ENCODE measurements around the gene ATP7B.

The ATP7B gene

DNA sequence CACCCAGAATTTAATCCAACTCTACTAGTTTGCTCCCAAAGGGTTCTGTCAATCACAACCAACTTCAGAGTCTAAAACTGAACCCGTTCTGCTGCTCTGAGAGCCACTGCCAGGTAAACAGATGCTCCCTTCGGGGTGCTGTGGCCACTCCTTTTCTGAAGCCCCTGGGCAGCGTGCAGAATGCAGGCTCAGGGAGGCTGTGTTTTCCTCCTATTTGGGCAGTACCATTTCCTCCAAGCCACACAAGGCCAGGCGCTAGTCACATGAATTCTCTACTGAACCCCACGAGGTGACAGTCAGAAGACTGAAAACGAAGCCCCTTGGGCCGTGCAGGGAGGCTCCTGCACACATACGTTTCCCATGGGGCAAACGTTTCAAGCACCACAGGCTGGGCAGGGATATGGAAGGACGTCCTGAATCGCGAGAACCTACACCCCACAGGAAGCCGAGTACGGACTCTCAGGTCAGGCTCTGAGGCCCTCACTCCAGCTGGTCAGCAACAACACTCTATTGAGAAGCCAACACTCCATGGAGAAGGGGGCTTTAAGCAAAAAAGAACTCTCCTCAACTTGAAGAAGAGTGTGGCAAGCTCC, 77.7 kb downstream of the ATP7B start:
- Histone ChIP-seq H3K79me2 (ENCODE audit: insufficient read depth, low read length) (no peaks in the 10 kb centered on the region), H3K9ac (ENCODE audit: low read depth, low read length) (no peak overlapping the region), H3K27ac (ENCODE audit: low read length) (no peak overlapping the region), H3K9me3 (ENCODE audit: insufficient read depth, low read length, severe bottlenecking) (no peaks in the 10 kb centered on the region), H3K4me3 (ENCODE audit: low read depth in 1 of 2, low read length in 2 of 2) (no peak overlapping the region), H3K4me2 (ENCODE audit: insufficient read depth, low read length) (no peak overlapping the region), H3K36me3 (ENCODE audit: insufficient read depth, low read length) (no peaks in the 10 kb centered on the region), H3K27me3 (ENCODE audit: insufficient read depth, low read length, poor library complexity) (no peaks in the 10 kb centered on the region), H3K4me1 (ENCODE audit: insufficient read depth, low read length) (no peaks in the 10 kb centered on the region), H2AFZ (ENCODE audit: low read depth, low read length) (no peak overlapping the region), H4K20me1 (ENCODE audit: insufficient read depth, low read length) (peaks cover 5% of the 10 kb centered on the region)
- no peak for ATAC-seq (ENCODE audit: insufficient read depth, low read depth)
- DNase-seq: no peak
- TF ChIP-seq EZH2 (IDR thresholded peaks at IDR 0.05; ENCODE audit: borderline replicate concordance, low read depth, low read length, severe bottlenecking) (no peak), CTCF (IDR thresholded peaks at IDR 0.05; ENCODE audit: borderline replicate concordance, extremely low read depth, low read length, poor library complexity, severe bottlenecking) (no peak)

- TF ChIP-seq CTCF (IDR thresholded peaks at IDR 0.05; ENCODE audit: borderline replicate concordance, extremely low read depth, low read length, poor library complexity, severe bottlenecking): no peak
- DNase-seq: no peak
Measured at GRCh38 chr13:51932231-51932630, 79.0 kb downstream of the ATP7B start.

GRCh38 chr13:51931606-51932005, 79.6 kb downstream of the ATP7B start:
- ATAC-seq (ENCODE audit: insufficient read depth, low read depth) (no peak), DNase-seq (no peak)
- TF ChIP-seq CTCF (IDR thresholded peaks at IDR 0.05; ENCODE audit: borderline replicate concordance, extremely low read depth, low read length, poor library complexity, severe bottlenecking) (no peak), EZH2 (IDR thresholded peaks at IDR 0.05; ENCODE audit: borderline replicate concordance, low read depth, low read length, severe bottlenecking) (no peak)
- Histone ChIP-seq H3K9ac (ENCODE audit: low read depth, low read length) (no peak overlapping the region), H3K36me3 (ENCODE audit: insufficient read depth, low read length) (no peaks in the 10 kb centered on the region), H3K79me2 (ENCODE audit: insufficient read depth, low read length) (no peaks in the 10 kb centered on the region), H4K20me1 (ENCODE audit: insufficient read depth, low read length) (peaks cover 5% of the 10 kb centered on the region; the same call in 1 of the 2 replicates), H3K27ac (ENCODE audit: low read length) (no peak overlapping the region), H3K4me2 (ENCODE audit: insufficient read depth, low read length) (no peak overlapping the region), H3K9me3 (ENCODE audit: insufficient read depth, low read length, severe bottlenecking) (no peaks in the 10 kb centered on the region), H2AFZ (ENCODE audit: low read depth, low read length) (no peak overlapping the region), H3K4me3 (ENCODE audit: low read depth in 1 of 2, low read length in 2 of 2) (no peak overlapping the region), H3K4me1 (ENCODE audit: insufficient read depth, low read length) (no peaks in the 10 kb centered on the region), H3K27me3 (ENCODE audit: insufficient read depth, low read length, poor library complexity) (no peaks in the 10 kb centered on the region)

More at GRCh38 chr13:51932231-51932630, 79.0 kb downstream of the ATP7B start:
- Histone ChIP-seq H3K36me3 (ENCODE audit: insufficient read depth, low read length) (no peaks in the 10 kb centered on the region), H3K4me2 (ENCODE audit: insufficient read depth, low read length) (no peak overlapping the region), H4K20me1 (ENCODE audit: insufficient read depth, low read length) (peaks cover 5% of the 10 kb centered on the region), H3K27ac (ENCODE audit: low read length) (no peak overlapping the region), H3K27me3 (ENCODE audit: insufficient read depth, low read length, poor library complexity) (no peaks in the 10 kb centered on the region), H3K79me2 (ENCODE audit: insufficient read depth, low read length) (no peaks in the 10 kb centered on the region), H3K9ac (ENCODE audit: low read depth, low read length) (no peak overlapping the region), H2AFZ (ENCODE audit: low read depth, low read length) (no peak overlapping the region), H3K4me3 (ENCODE audit: low read depth in 1 of 2, low read length in 2 of 2) (no peak overlapping the region), H3K9me3 (ENCODE audit: insufficient read depth, low read length, severe bottlenecking) (no peaks in the 10 kb centered on the region), H3K4me1 (ENCODE audit: insufficient read depth, low read length) (no peaks in the 10 kb centered on the region)
- no peak for ATAC-seq (ENCODE audit: insufficient read depth, low read depth)

- no peaks in the 10 kb centered on the region for H3K36me3 ChIP-seq (ENCODE audit: insufficient read depth, low read length)
- H3K9me3 ChIP-seq (ENCODE audit: insufficient read depth, low read length, severe bottlenecking): no peaks in the 10 kb centered on the region
- no peak overlapping the region for H3K4me2 ChIP-seq (ENCODE audit: insufficient read depth, low read length)
- no peak overlapping the region for H2AFZ ChIP-seq (ENCODE audit: low read depth, low read length)
- peaks cover 4% of the 10 kb centered on the region; the same call in 1 of the 2 replicates for H4K20me1 ChIP-seq (ENCODE audit: insufficient read depth, low read length)
- H3K4me1 ChIP-seq (ENCODE audit: insufficient read depth, low read length): no peaks in the 10 kb centered on the region
- no peak overlapping the region for H3K27ac ChIP-seq (ENCODE audit: low read length)
- no peak overlapping the region for H3K9ac ChIP-seq (ENCODE audit: low read depth, low read length)
- DNase-seq: no peak
- no peak overlapping the region for H3K4me3 ChIP-seq (ENCODE audit: low read depth in 1 of 2, low read length in 2 of 2)
- TF ChIP-seq EZH2 (IDR thresholded peaks at IDR 0.05; ENCODE audit: borderline replicate concordance, low read depth, low read length, severe bottlenecking) (no peak), CTCF (IDR thresholded peaks at IDR 0.05; ENCODE audit: borderline replicate concordance, extremely low read depth, low read length, poor library complexity, severe bottlenecking) (no peak)
- H3K79me2 ChIP-seq (ENCODE audit: insufficient read depth, low read length): no peaks in the 10 kb centered on the region
- no peak for ATAC-seq (ENCODE audit: insufficient read depth, low read depth)
- H3K27me3 ChIP-seq (ENCODE audit: insufficient read depth, low read length, poor library complexity): peaks cover 4% of the 10 kb centered on the region
Measured at GRCh38 chr13:51929699-51930098, 81.6 kb downstream of the ATP7B start.

Data from DND-41 (cell line).